GM10266 (cell line): ENCODE results near the gene CSAG1.
"Not testable (repeated sequence)": the region's sequence is repeated elsewhere in the genome, so short reads cannot be mapped to it uniquely, and the experiment has no call there.

ENCODE experiments used
- DNase-seq: peaks from one replicate; pipeline ENCODE4 v3.0.0; 2012; ENCODE audit errors: extremely low spot score
- TF ChIP-seq, protein P1 (sequence below): IDR thresholded peaks from 2 replicates; pipeline ENCODE4 v1.5.1; 2012; ENCODE audit warnings: mild to moderate bottlenecking, low read depth; ENCODE audit not compliant: control insufficient read depth, insufficient read depth; ENCODE audit errors: missing control alignments

CSAG1 gene

DNA sequence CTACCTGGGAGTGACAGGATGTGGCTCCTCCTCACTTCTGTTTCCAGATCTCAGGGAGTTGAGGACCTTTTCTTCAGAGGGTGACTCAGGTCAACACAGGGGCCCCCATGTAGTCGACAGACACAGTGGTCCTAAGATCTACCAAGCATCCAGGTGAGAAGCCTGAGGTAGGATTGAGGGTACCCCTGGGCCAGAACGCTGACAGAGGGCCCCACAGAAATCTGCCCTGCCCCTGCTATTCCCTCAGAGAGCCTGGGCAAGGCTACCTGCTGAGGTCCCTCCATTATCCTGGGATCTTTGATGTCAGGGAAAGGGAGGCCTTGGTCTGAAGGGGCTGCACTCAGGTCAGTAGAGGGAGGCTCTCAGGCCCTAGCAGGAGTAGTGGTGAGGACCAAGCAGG is 1.6 kb upstream of the CSAG1 start:
- no peak for DNase-seq
- TF ChIP-seq, protein P1, sequence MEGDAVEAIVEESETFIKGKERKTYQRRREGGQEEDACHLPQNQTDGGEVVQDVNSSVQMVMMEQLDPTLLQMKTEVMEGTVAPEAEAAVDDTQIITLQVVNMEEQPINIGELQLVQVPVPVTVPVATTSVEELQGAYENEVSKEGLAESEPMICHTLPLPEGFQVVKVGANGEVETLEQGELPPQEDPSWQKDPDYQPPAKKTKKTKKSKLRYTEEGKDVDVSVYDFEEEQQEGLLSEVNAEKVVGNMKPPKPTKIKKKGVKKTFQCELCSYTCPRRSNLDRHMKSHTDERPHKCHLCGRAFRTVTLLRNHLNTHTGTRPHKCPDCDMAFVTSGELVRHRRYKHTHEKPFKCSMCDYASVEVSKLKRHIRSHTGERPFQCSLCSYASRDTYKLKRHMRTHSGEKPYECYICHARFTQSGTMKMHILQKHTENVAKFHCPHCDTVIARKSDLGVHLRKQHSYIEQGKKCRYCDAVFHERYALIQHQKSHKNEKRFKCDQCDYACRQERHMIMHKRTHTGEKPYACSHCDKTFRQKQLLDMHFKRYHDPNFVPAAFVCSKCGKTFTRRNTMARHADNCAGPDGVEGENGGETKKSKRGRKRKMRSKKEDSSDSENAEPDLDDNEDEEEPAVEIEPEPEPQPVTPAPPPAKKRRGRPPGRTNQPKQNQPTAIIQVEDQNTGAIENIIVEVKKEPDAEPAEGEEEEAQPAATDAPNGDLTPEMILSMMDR, result no peak

DNA sequence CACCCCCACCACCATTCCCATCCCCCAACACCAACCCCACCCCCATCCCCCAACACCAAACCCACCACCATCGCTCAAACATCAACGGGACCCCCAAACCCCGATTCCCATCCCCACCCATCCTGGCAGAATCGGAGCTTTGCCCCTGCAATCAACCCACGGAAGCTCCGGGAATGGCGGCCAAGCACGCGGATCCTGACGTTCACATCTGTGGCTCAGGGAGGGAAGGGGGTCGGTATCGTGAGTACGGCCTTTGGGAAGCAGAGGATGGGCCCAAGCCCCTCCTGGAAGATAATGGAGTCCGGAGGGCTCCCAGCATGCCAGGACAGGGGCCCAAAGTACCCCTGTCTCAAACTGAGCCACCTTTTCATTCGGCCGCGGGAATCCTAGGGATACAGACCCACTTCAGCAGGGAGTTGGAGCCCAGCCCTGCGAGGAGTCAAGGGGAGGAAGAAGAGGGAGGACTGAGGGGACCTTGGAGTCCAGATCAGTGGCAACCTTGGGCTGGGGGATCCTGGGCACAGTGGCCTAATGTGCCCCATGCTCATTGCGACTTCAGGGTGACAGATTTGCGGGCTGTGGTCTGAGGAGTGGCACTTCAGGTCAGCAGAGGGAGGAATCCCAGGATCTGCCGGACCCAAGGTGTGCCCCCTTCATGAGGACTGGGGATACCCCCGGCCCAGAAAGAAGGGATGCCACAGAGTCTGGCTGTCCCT is 780 bp upstream of the CSAG1 start:
- DNase-seq, result not testable (repeated sequence)

DNA sequence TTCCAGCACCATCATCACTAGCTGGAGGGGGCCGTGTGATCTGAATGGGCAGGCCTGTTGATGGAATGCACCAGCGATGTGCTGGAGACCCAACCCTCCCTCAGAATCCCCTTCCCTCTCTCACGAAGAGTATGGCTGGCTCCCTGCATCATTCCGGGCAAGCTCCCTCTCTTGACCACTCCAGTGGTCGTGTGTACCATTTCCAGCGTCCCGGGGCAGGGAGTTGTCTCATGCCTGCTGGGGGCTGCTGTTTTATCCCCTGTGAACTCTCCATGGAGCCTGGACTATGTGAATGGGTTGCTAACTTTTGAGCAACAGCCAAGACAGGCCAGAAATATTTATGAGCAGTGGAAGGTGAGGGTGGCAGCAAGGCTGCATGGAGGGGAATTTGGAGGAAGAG is 8.1 kb downstream of the CSAG1 start:
- DNase-seq, result no peak
- TF ChIP-seq, protein P1, result no peak

DNA sequence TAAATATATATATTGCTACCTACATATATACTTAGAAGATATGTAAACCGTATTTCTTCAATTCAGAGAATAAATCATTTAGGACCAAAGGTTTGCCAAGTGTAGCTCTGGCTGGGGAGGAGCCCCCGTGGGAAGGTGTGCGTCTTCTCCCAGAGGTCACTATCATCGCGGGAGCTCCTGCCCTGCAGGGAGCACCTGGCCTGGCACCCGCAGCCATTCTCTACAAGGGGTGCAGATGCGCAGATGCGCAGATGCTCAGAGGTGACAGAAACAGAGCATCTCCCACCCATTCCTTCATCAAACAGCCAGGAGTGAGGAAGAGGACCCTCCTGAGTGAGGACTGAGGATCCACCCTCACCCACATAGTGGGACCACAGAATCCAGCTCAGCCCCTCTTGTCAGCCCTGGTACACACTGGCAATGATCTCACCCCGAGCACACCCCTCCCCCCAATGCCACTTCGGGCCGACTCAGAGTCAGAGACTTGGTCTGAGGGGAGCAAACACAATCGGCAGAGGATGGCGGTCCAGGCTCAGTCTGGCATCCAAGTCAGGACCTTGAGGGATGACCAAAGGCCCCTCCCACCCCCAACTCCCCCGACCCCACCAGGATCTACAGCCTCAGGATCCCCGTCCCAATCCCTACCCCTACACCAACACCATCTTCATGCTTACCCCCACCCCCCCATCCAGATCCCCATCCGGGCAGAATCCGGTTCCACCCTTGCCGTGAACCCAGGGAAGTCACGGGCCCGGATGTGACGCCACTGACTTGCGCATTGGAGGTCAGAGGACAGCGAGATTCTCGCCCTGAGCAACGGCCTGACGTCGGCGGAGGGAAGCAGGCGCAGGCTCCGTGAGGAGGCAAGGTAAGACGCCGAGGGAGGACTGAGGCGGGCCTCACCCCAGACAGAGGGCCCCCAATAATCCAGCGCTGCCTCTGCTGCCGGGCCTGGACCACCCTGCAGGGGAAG is 19.4 kb downstream of the CSAG1 start, which contains the start of gene MAGEA2B:
MAGEA2B (plus strand) TSS at position 814 of the 973 bp plus-strand sequence. CDS start 2,479 bp downstream, outside the sequence.
- not testable (repeated sequence) for DNase-seq

DNA sequence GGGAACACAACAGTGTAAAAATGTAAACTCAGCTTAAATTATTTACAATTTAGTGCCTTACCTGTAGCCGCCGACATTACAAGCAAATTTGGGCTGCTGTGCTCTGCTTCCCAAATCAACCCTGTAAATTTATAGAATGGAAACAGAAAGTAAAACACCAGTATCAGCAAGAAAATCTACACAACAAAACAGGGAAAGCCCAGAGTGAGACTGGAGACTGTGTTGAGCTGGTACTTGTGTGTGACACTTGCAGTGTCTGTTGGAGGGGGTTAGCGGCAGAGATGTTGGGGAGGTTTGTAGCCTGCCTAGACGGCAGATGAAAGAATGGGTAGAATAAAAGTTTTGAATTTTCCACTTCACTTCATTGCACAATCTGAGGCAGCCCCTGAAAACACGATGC is 20.3 kb downstream of the CSAG1 start:
- DNase-seq, result not testable (repeated sequence)

DNA sequence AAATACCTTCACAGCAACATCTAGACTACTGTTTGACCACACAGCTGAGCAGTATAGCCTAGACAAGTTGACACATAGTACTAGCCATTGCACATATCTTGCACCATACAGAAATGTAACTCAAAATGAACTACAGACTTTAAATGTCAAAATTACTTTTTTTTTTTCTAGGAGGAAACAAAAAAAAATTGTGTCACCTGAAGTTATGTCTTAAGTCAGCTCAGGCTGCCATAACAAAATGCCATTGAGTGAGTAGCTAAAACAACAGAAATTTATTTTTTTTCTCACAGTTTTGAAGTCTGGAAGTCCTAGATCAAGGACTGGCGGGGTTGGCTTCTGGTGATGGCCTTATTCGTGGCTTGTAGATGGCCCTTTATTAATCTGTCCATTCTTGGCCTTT is 24.3 kb downstream of the CSAG1 start, which contains the start of gene CSAG2:
CSAG2 (minus strand) TSS at position 101 of the 400 bp plus-strand sequence. CDS start 161 bp downstream, outside the sequence.
- not testable (repeated sequence) for DNase-seq

DNA sequence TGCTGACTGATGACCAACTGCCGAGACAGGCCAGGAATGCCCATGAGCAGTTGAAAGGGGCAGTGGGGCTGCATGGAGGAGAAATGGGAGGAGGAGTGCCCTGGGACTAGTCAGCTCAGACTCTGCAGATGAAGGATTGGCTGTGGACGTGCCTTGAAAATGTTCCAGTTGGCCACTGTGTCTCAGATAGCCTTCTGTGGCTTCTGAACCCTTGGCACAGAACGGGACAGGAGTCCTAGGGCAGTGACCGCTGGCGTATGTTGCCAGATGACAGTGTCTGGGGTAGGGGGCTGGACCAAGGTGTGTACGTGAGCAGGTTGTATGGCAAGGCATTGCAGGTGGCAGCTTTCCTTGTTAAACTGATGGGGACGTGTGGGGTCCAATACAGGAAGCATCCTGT is 27.0 kb downstream of the CSAG1 start:
- not testable (repeated sequence) for DNase-seq

DNA sequence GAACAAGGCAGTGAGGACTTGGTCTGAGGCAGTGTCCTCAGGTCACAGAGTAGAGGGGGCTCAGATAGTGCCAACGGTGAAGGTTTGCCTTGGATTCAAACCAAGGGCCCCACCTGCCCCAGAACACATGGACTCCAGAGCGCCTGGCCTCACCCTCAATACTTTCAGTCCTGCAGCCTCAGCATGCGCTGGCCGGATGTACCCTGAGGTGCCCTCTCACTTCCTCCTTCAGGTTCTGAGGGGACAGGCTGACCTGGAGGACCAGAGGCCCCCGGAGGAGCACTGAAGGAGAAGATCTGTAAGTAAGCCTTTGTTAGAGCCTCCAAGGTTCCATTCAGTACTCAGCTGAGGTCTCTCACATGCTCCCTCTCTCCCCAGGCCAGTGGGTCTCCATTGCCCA is 33.1 kb downstream of the CSAG1 start:
- not testable (repeated sequence) for DNase-seq

DNA sequence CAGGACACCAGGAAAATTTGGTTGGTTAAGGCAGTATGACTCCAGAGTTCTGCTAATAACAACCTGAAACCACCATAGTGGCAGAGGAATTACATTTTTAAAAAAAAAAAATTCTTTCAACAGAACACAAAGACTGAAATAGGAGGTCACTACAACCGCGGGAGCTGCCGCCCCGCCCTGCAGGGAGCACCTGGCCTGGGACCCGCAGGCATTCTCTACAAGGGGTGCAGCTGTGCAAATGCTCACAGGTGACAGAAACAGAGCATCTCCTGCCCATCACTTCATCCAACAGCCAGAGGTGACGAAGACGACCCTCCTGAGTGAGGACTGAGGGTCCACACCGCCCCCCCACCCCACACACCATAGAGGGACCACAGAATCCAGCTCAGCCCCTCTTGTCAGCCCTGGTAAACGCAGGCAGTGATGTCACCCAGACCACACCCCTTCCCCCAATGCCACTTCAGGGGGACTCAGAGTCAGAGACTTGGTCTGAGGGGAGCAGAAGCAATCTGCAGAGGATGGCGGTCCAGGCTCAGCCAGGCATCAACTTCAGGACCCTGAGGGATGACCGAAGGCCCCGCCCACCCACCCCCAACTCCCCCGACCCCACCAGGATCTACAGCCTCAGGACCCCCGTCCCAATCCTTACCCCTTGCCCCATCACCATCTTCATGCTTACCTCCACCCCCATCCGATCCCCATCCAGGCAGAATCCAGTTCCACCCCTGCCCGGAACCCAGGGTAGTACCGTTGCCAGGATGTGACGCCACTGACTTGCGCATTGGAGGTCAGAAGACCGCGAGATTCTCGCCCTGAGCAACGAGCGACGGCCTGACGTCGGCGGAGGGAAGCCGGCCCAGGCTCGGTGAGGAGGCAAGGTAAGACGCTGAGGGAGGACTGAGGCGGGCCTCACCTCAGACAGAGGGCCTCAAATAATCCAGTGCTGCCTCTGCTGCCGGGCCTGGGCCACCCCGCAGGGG is 35.3 kb downstream of the CSAG1 start, which contains the start of gene MAGEA3:
MAGEA3 (plus strand) TSS at position 843 of the 980 bp plus-strand sequence. CDS start 2,039 bp downstream, outside the sequence.
- DNase-seq, result not testable (repeated sequence)

DNA sequence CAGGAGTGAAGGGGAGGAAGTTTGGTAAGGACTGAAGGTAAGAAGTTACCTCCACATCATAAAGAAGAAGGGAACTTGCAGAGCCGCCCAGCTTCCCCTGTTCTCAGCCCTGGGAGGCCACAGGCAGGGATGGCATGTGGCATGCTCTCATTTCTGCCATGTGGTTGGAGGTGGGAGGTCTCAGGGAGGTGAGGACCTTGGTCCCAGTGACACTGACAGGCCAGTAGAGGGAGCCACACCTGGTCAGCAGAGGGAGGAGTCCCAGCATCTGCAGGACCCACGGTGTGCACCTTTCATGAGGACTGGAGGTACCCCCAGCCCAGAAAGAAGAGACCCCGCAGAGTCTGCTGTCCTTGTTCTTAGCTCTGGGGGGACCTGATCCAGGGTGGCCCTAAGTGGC is 52.5 kb downstream of the CSAG1 start:
- not testable (repeated sequence) for DNase-seq
